GM19043 (cell line): ENCODE data around the gene FAM89A.
"Not testable (repeated sequence)": the region's sequence is repeated elsewhere in the genome, so short reads cannot be mapped to it uniquely, and the experiment has no call there.

Source experiments
- ATAC-seq: cut with Tn5 transposase; IDR thresholded peaks from one replicate; pipeline ENCODE4 v1.9.1; 2021; ENCODE audit warnings: low read depth; ENCODE audit not compliant: unreplicated experiment

FAM89A gene

GRCh38 chr1:231007535-231007934, 32.5 kb downstream of the FAM89A start:
- not testable (repeated sequence) for ATAC-seq

DNA sequence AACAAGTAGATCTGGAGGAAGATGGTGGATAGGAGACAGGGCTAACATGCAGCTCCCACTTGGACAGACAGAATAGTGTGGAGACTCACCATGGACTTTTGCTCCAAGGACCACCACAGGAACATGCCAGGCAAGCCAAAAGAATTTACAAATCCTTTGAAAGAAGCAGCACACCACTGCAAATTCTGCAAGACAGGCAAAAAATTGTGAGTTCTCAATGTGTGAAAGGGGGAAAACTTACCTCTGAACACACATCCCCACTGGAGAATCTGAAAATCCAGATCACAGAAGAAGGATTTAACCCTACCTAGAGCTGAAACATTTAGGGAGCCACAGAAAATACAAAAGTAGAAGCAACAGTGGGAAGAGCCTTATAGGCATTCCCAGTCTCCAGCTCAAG, 38.2 kb downstream of the FAM89A start:
- no peak for ATAC-seq

DNA sequence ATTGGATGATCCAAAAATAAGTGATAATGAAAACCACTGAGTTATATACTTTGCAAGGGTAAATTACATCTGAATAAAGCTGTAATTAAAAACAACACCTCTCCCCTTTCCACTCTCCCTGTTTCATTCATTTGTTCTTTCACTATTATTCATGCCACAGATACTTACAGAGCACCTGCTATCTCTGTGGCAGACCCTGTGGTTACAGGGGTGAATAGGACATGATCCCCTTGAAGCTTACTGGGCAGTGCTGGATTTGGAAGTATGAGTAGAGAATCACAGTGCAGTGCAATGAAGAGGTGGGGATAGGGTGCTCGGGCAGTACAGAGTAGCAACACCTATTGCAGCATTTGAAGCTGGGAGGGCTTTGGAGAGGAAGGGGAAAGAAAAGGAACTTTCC, 39.4 kb downstream of the FAM89A start:
- ATAC-seq: no peak

GRCh38 chr1:231000201-231000600, 39.9 kb downstream of the FAM89A start:
- no peak for ATAC-seq

GRCh38 chr1:230994860-230995259, 45.2 kb downstream of the FAM89A start:
- no peak for ATAC-seq

- no peak for ATAC-seq
These were observed 47.8 kb downstream of the FAM89A start for GRCh38 chr1:230992100-230992774.

DNA sequence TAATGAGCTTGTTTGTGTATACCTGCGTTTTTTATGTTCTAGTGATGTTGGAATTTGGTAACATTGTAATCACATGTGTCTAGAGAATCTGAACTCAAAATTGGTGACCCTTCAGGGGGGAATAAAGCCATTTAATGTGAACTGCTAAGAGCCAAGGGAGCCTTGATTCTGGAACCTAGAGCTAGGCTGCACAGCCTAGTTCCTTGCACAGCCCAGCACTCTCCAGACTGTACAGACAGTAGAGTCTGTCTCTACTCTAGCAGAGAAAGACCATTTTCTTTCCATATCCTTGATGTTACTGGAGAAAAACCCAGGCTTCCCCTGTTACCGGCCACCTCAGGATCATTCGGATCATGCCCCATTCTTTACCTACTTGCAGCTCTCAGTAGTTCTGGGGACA, 52.6 kb downstream of the FAM89A start:
- no peak for ATAC-seq

- no peak for ATAC-seq
These were observed 53.1 kb downstream of the FAM89A start for GRCh38 chr1:230986976-230987375.

DNA sequence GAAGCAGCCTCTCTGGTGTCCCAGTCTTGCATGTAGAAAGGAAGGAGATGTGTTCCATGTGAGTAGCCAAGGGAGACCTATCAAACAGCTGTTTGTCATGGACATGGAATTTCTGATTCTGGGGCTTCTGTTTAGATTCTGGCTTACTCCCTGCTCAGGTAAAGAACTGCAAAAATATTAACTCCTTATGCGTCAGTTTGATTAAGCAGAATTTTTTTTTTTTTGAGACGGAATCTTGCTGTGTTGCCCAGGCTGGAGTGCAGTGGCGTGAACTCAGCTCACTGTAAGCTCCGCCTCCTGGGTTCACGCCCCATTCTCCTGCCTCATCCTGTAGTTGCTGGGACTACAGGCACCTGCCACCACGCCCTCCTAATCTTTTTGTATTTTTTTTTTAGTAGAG, 54.3 kb downstream of the FAM89A start:
- ATAC-seq: no peak

DNA sequence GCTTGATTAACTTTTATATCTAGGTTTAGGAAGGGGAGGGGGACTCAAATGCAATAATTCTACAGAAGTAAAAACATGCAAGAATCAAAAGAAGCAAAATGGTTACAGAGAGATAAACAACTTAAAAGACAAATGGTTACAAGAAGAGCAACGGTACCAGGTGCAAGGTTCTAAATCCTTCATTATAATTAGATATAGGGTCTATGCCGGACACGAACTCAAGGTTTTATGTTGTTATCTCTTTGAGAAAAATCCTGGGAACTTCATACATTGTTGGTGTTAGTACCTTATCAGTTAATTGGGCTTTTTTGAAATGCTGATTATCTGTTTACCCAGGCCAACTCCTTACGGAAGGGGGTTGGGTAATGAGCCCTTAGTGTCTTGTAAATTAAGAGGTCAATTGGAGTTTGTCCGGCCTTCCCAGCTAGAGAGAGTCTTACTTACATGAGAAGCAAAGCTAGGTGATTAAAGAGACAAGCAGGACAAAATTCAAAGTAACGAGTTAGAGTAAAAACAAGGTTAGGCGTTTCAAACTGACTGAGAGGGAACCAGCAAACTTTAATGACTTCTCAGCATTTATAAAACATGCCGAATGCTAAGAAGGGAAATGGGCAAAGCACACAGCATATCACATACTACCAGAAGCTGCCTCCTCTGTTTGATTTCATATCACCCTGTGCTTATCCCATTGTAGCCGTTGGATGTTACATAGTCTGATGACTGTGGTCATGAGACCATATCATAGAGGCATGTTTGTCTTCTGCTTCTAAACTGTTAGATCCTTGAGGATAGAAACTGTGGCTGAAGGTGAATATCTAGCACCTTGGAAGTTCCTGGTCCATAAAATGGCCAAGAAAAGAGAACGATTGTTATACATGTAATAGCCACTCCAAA, 55.2 kb downstream of the FAM89A start:
- ATAC-seq: not testable (repeated sequence)

- no peak for ATAC-seq
These were observed 56.2 kb downstream of the FAM89A start for GRCh38 chr1:230983811-230984210.

DNA sequence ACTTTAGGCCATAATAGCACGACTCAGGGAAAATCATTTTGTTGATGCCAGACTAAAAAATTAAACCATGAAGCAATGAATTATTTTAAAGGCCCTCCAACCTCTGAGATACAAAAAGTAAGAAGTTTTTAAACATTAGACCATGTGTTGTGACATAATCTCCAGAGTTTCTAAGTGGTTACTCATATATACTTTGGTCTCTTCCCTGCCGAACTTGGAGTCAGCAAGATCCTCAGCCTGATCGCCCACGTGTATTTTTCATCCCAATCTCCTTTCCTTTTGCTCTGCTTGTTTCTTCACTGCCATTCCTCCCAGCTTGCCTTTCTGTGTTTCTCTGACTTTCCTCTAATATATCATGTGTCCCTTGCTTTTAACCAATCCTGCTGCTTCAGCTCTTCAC, 57.4 kb downstream of the FAM89A start:
- no peak for ATAC-seq

DNA sequence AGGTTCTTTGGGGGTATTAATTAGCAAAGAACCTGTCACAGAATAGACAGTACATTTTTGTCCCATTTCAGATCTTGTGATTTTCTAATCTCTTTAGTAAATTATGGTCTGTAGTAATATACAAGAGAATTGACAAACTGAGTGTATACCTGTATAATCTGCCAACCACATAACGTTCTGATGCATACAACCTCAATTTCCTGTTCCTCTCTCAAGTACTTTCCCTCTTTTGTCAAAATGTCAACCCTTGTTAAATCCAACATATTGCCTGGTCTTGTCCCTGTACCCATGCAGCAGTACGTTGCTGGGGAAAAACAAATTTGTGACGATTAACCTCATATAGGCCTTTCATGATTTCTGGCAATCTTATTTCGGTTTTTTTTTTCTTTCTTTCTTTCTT, 60.1 kb downstream of the FAM89A start:
- ATAC-seq: no peak

DNA sequence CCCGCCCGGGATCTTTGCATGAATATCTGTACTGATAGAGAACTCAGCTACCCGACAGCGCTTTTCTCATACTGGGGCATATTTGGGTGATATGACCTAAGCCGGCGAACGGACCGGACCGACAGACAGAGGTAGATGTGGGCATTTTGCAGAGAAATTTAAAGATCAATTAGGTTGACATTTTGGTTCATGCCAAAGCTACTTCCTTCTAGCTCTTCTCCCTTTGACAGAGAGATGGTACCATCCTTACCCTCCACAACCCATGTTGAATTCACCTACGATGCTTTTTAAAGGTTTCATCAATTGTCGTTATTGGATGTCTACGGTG, 60.7 kb downstream of the FAM89A start:
- ATAC-seq: no peak

DNA sequence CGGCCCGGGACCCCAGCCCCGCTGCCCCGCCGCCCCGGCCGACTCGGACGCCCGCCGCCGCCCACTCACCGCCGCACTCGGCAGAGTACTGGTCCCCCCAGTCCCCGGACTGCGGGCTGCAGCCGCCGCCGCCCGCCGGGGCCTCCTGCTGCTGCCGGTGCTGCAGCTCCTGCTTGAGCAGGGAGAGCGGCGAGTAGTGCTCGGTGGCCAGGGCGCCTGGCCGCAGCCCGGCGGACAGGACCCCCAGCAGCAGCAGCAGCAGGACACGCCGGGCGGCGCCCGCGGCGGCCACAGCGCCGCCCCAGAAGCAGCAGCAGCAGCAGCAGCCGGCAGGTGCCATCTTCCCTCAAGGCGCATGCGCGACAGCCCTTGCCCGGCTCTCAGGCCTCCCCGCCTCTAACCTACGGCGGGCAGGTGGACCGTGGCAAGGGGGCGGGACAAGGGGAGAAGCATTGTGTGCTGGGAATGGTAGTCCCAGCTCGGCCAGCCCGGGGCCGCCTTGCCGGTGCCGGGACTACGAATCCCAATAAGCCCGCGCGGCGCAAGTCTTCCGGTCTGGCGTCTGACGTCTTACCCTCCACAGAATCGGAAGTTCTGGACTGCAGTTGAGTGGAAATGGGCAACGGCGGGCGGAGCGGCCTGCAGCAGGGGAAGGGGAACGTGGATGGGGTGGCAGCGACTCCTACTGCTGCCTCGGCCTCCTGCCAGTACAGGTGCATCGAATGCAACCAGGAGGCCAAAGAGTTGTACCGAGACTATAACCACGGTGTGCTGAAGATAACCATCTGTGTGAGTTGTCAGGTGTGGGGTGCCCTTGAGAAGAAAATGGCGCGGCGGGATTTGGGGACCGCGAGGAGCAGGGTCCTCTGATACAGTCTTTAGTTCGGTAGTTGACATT, 61.3 kb downstream of the FAM89A start, which contains the start of the genes ARV1 and TTC13:
Gene ARV1, plus strand, starts transcription at position 604 of the 898 bp plus-strand sequence. Its CDS starts 12 bp downstream, at position 616.
Gene TTC13, minus strand, starts transcription at position 371 of the 898 bp plus-strand sequence. Its CDS starts 31 bp downstream, at position 340.
- peak; percentile 91 for ATAC-seq

- ATAC-seq: peak; percentile 0
These were observed 62.1 kb downstream of the FAM89A start for GRCh38 chr1:230977761-230978490.

DNA sequence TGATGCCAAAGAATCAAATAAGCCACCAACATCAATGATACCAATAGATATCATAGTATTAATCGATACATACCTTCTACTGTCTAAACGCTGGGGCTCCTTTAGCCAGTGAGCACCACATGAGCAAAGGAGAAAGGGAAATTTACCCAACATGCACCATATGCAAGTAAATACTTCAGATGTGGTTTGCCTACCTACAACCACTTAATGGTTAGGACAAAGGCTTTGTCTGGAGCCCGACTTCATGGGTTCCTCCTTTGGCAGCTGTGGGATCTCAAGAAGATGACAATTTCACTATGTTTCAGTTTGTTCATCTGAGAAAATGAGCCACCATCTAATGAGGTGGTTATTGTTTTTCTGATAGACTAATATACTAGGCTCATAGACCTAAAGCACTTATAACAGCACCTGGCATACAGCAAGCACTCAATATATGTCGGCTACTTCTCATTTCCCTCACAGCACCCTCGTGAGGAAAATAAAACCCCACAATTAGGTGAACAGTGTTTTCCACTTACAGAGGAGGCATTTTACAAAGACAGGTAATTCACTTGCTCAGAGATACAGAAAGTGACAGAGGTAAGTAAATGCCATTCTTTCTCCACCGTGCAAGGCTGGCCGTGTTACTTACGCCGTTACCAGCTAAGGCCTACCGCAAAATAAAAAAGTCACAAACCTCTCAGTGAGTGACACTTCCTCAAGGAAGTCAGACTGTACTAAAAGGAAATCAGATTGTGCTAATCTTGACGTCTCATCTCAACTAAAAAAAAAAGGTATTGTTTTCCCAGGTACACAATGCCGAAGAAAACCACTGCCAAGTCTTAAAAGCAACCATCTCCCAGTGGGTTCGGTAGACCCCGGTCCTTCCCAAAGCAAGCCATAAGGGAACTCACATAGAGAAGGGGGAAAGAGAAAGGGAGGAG, 63.0 kb downstream of the FAM89A start:
- ATAC-seq: no peak

DNA sequence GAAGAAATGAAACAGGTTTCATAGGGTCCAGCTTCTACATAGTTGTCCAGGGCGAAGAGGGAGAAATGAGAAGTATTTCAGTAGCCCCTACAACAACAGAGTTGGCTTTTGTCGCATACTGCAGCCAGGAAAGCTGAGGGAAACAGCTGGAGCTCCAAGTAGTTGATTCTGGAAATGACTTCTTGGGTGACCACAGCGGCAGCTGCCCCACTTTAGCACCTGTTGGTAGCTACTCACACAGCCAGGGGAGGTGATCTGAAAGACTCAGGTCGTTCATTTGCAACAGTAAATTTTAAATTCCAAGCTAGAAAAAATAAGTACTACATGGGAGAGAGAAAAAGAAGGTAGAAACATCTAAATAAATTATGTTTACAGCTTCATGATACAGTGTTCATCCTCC, 63.7 kb downstream of the FAM89A start:
- no peak for ATAC-seq

DNA sequence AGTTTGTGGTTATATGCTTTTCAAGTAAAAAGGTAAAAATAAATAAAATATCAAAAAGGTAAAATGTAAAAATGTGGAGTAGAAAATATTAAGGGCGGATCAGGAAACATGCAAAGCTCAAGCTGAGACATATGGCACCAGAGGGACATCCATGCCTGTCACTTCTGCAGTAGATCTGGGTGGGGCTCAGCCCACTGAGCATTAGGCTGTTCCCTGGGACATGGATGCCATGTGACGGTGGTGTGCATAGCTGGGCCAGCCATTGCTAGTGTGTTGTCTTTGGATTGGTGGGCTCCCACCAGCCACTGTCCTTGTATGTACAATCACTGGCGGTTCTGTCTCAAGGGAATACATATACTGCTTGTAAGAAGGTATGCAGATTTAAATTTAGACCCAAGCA, 64.4 kb downstream of the FAM89A start:
- ATAC-seq: no peak
